Astrocyte of the cerebellum (primary cell): ENCODE data around the gene MAPRE3.

Source experiments
- DNase-seq: peaks from one replicate; pipeline ENCODE4 v3.0.0-alpha.2; 2011; ENCODE audit warnings: low read depth
- H3K4me3 ChIP-seq: 2 replicates; pipeline ENCODE4 v1.5.1; 2011; ENCODE audit warnings: mild to moderate bottlenecking, low read depth, low read length, moderate library complexity
- CTCF ChIP-seq: IDR thresholded peaks from 2 replicates; pipeline ENCODE4 v1.5.1; 2012; ENCODE audit warnings: low read length, low read depth, moderate library complexity, mild to moderate bottlenecking; ENCODE audit errors: missing control alignments
- in situ Hi-C: cut with HindIII; loops from 2 replicates; pipeline ENCODE4 v1.10.0; 2017; ENCODE audit warnings: low sequenced_read_pairs

The MAPRE3 gene

GRCh38 chr2:26964446-26965130 is 5.8 kb upstream of the MAPRE3 start:
- in situ Hi-C loops = no loop called here
- TF ChIP-seq CTCF = no peak
- DNase-seq = no peak
- H3K4me3 ChIP-seq = no peak overlapping the region

- DNase-seq = no peak
- no peak for TF ChIP-seq CTCF
- H3K4me3 ChIP-seq = no peak overlapping the region
- in situ Hi-C loops = no loop called here
Observed at GRCh38 chr2:26968001-26968400, 2.4 kb upstream of the MAPRE3 start.

GRCh38 chr2:26969077-26969844 is 1.2 kb upstream of the MAPRE3 start:
- no peak overlapping the region for H3K4me3 ChIP-seq
- TF ChIP-seq CTCF = no peak
- in situ Hi-C loops = no loop called here

GRCh38 chr2:26970928-26971627 is 641 bp downstream of the MAPRE3 start:
- H3K4me3 ChIP-seq = peak overlapping the region; percentile 63
- no peak for DNase-seq
- TF ChIP-seq CTCF = no peak
- in situ Hi-C loops = no loop called here

More at GRCh38 chr2:26969077-26969844, 1.2 kb upstream of the MAPRE3 start:
- no peak for DNase-seq

- H3K4me3 ChIP-seq = no peak overlapping the region
- no peak for TF ChIP-seq CTCF
- in situ Hi-C loops = no loop called here
- no peak for DNase-seq
Observed at GRCh38 chr2:26971911-26972786, 1.7 kb downstream of the MAPRE3 start.

- DNase-seq = no peak
- in situ Hi-C loops = no loop called here
- no peak for TF ChIP-seq CTCF
- H3K4me3 ChIP-seq = no peak overlapping the region
Observed at GRCh38 chr2:26974352-26974751, 3.9 kb downstream of the MAPRE3 start.
